Measurements from ENCODE around the gene FAM50B.

The FAM50B gene

GRCh38 chr6:3895312-3895653 is 46.1 kb downstream of the FAM50B start:
- Histone ChIP-seq H3K27ac (ENCODE audit: extremely low read depth, low read depth, low read length) (no peak overlapping the region), H3K36me3 (ENCODE audit: control insufficient read depth in 2 of 2, insufficient read depth in 1 of 2, low read length in 2 of 2) (no peaks in the 10 kb centered on the region), H3K9me3 (ENCODE audit: control insufficient read depth, insufficient read depth, low read depth, low read length) (no peaks in the 10 kb centered on the region), H3K4me3 (ENCODE audit: low read depth, low read length) (no peak overlapping the region), H3K4me1 (ENCODE audit: control insufficient read depth, insufficient read depth, low read length) (peaks cover 7% of the 10 kb centered on the region)
- ChIA-PET CTCF (interaction anchor here (0.6 to 1.6 kb wide), 6 partner anchors 15 to 163 kb away, joined by 3 to 9 read pairs (median 4); no protein-coding TSS in a partner anchor), POLR2A (interaction anchor here (1.1 kb wide), 1 partner anchor 145 kb away, joined by 3 read pairs; no protein-coding TSS in a partner anchor)
- TF ChIP-seq ZNF324 (tag by site-specific recombination; IDR thresholded peaks at IDR 0.05), result no peak
- TF ChIP-seq ZNF146 (tag by site-specific recombination; IDR thresholded peaks at IDR 0.05), result no peak
- no peak for TF ChIP-seq ZNF274 (IDR thresholded peaks at IDR 0.05; ENCODE audit: low read length)
- no peak for TF ChIP-seq ZNF274 (tag by site-specific recombination; IDR thresholded peaks at IDR 0.05; ENCODE audit: borderline replicate concordance)
- TF ChIP-seq EGR2 (tag by site-specific recombination; IDR thresholded peaks at IDR 0.05; ENCODE audit: low read depth), result peak; percentile 23; the same call in 1 of the 2 replicates
- TF ChIP-seq ZFHX2 (tag by site-specific recombination; conservative IDR thresholded peaks at IDR 0.05), result peak; percentile 49; the same call in 1 of the 2 replicates
- no peak for TF ChIP-seq ZNF473 (tag by site-specific recombination; IDR thresholded peaks at IDR 0.05)

- no peak for TF ChIP-seq ZNF621 (tag by site-specific recombination; IDR thresholded peaks at IDR 0.05)
- TF ChIP-seq ZNF391 (tag by site-specific recombination; IDR thresholded peaks at IDR 0.05; ENCODE audit: borderline replicate concordance, low read depth), result no peak
- TF ChIP-seq ZFHX2 (tag by site-specific recombination; conservative IDR thresholded peaks at IDR 0.05), result no peak
- 0 out of 2 replicates have a peak, but pooled peaks have one; percentile 8 for TF ChIP-seq ZNF335 (tag by site-specific recombination; conservative IDR thresholded peaks at IDR 0.05)
- TF ChIP-seq ZNF549 (tag by site-specific recombination; IDR thresholded peaks at IDR 0.05), result no peak
- TF ChIP-seq TCF7L2 (IDR thresholded peaks at IDR 0.05; ENCODE audit: borderline replicate concordance, low read depth, low read length), result no peak
- TF ChIP-seq ZNF558 (tag by site-specific recombination; IDR thresholded peaks at IDR 0.05), result no peak
- no peak for TF ChIP-seq ZNF521 (tag by site-specific recombination; IDR thresholded peaks at IDR 0.05)
- Histone ChIP-seq H3K4me1 (ENCODE audit: control insufficient read depth, insufficient read depth, low read length) (peaks cover 7% of the 10 kb centered on the region), H3K4me3 (ENCODE audit: low read depth, low read length) (no peak overlapping the region), H3K9me3 (ENCODE audit: control insufficient read depth, insufficient read depth, low read depth, low read length) (no peaks in the 10 kb centered on the region), H3K36me3 (ENCODE audit: control insufficient read depth in 2 of 2, insufficient read depth in 1 of 2, low read length in 2 of 2) (no peaks in the 10 kb centered on the region), H3K27ac (ENCODE audit: extremely low read depth, low read depth, low read length) (no peak overlapping the region)
- POLR2A ChIA-PET, result interaction anchor here (1.1 kb wide), 1 partner anchor 146 kb away, joined by 3 read pairs; no protein-coding TSS in a partner anchor
- CTCF ChIA-PET, result interaction anchor here (0.6 to 1.6 kb wide), 9 partner anchors 8 to 148 kb away, joined by 3 to 9 read pairs (median 3); no protein-coding TSS in a partner anchor
Observed at GRCh38 chr6:3895805-3896204, 46.6 kb downstream of the FAM50B start.

- Histone ChIP-seq H3K36me3 (ENCODE audit: control insufficient read depth in 2 of 2, insufficient read depth in 1 of 2, low read length in 2 of 2) (no peaks in the 10 kb centered on the region), H3K4me1 (ENCODE audit: control insufficient read depth, insufficient read depth, low read length) (peaks cover 7% of the 10 kb centered on the region), H3K27ac (ENCODE audit: extremely low read depth, low read depth, low read length) (no peak overlapping the region), H3K4me3 (ENCODE audit: low read depth, low read length) (no peak overlapping the region), H3K9me3 (ENCODE audit: control insufficient read depth, insufficient read depth, low read depth, low read length) (no peaks in the 10 kb centered on the region)
- CTCF ChIA-PET, result interaction anchor here (1.5 to 1.7 kb wide), 2 partner anchors 35 to 80 kb away, joined by 5 to 7 read pairs; no protein-coding TSS in a partner anchor
- POLR2A ChIA-PET, result no interaction called here
- TF ChIP-seq ZNF639 (tag by site-specific recombination; IDR thresholded peaks at IDR 0.05), result 0 out of 2 replicates have a peak, but pooled peaks have one; percentile 51
- peak; percentile 27; the same call in 1 of the 2 replicates for TF ChIP-seq ZBTB48 (tag by site-specific recombination; IDR thresholded peaks at IDR 0.05)
- TF ChIP-seq SP3 (tag by site-specific recombination; IDR thresholded peaks at IDR 0.05), result 0 out of 2 replicates have a peak, but pooled peaks have one; percentile 7
- peak; percentile 36; the same call in 1 of the 2 replicates for TF ChIP-seq TSHZ1 (tag by site-specific recombination; IDR thresholded peaks at IDR 0.05; ENCODE audit: borderline replicate concordance)
- peak; percentile 66; the same call in 1 of the 2 replicates for TF ChIP-seq ZNF335 (tag by site-specific recombination; conservative IDR thresholded peaks at IDR 0.05)
- peak; percentile 61 for TF ChIP-seq ZBTB21 (tag by site-specific recombination; IDR thresholded peaks at IDR 0.05)
- TF ChIP-seq ZNF629 (tag by site-specific recombination; IDR thresholded peaks at IDR 0.05), result peak; percentile 78
- no peak for TF ChIP-seq ZNF148 (tag by site-specific recombination; IDR thresholded peaks at IDR 0.05; ENCODE audit: borderline replicate concordance)
- 0 out of 2 replicates have a peak, but pooled peaks have one; percentile 60 for TF ChIP-seq ZNF24 (tag by site-specific recombination; IDR thresholded peaks at IDR 0.05)
- peak; percentile 31 for TF ChIP-seq SP2 (tag by site-specific recombination; IDR thresholded peaks at IDR 0.05)
Observed at GRCh38 chr6:3898265-3898994, 49.3 kb downstream of the FAM50B start.
